Mesenchymal stem cell (in vitro differentiated cells and primary cell): Measurements from ENCODE around the gene CACNA1S.

Experiments
- DNase-seq: peaks from one replicate; pipeline ENCODE4 v3.0.0-alpha.2; 2013
- H2AFZ ChIP-seq: one replicate; pipeline ENCODE4 v1.6.1; 2013; ENCODE audit warnings: low read depth, mild to moderate bottlenecking, control low read depth, inconsistent platforms, low read length, moderate library complexity
- H2AK5ac ChIP-seq: 2 replicates; pipeline ENCODE4 v1.6.1; 2013; ENCODE audit warnings: low read length, moderate library complexity, mild to moderate bottlenecking, inconsistent platforms; ENCODE audit not compliant: severe bottlenecking
- H2BK120ac ChIP-seq: one replicate; pipeline ENCODE4 v1.6.1; 2013; ENCODE audit warnings: low read depth, mild to moderate bottlenecking, inconsistent platforms, low read length, moderate library complexity
- H2BK12ac ChIP-seq, 2 experiments: one replicate each; pipeline ENCODE4 v1.6.1; 2013; ENCODE audit warnings: inconsistent platforms in 2 of 2, low read length in 2 of 2, mild to moderate bottlenecking in 2 of 2, moderate library complexity in 2 of 2, control low read depth in 1 of 2
- H2BK15ac ChIP-seq: one replicate; pipeline ENCODE4 v1.6.1; 2013; ENCODE audit warnings: mild to moderate bottlenecking, low read depth, inconsistent platforms; ENCODE audit not compliant: poor library complexity, severe bottlenecking
- H2BK5ac ChIP-seq: 2 replicates; pipeline ENCODE4 v1.6.1; 2013; ENCODE audit warnings: low read depth, mild to moderate bottlenecking, low read length, control low read depth, inconsistent platforms; ENCODE audit not compliant: poor library complexity, severe bottlenecking
- H3K14ac ChIP-seq, 2 experiments: one replicate each; pipeline ENCODE4 v1.6.1; 2013; ENCODE audit warnings: inconsistent platforms in 2 of 2, low read length in 2 of 2, control low read depth in 1 of 2, mild to moderate bottlenecking in 1 of 2, moderate library complexity in 1 of 2
- H3K18ac ChIP-seq, 2 experiments: one replicate each; pipeline ENCODE4 v1.6.1; 2013; ENCODE audit warnings: inconsistent platforms in 2 of 2, low read length in 2 of 2, control low read depth in 1 of 2, low read depth in 1 of 2, mild to moderate bottlenecking in 1 of 2
- H3K23ac ChIP-seq, 2 experiments: one replicate each; pipeline ENCODE4 v1.6.1; 2013; ENCODE audit warnings: inconsistent platforms in 2 of 2, low read length in 2 of 2, mild to moderate bottlenecking in 2 of 2, moderate library complexity in 2 of 2, control low read depth in 1 of 2
- H3K27ac ChIP-seq: 2 replicates; pipeline ENCODE4 v1.5.1; 2013; ENCODE audit warnings: mild to moderate bottlenecking, moderate library complexity, low read length, control low read depth, inconsistent platforms; ENCODE audit not compliant: poor library complexity, severe bottlenecking
- H3K27me3 ChIP-seq, 2 experiments: 2 replicates each; pipeline versions ENCODE4 v1.6.1 to v1.7.0; 2013; ENCODE audit warnings: low read length in 2 of 2, mild to moderate bottlenecking in 2 of 2, moderate library complexity in 2 of 2, control low read depth in 1 of 2, inconsistent platforms in 1 of 2; ENCODE audit not compliant: control insufficient read depth in 1 of 2, insufficient read depth in 1 of 2
- H3K36me3 ChIP-seq, 2 experiments: 2 replicates each; pipeline versions ENCODE4 v1.6.1 to v1.7.0; 2013; ENCODE audit warnings: low read length in 2 of 2, control low read depth in 1 of 2, inconsistent platforms in 1 of 2, low read depth in 1 of 2, mild to moderate bottlenecking in 1 of 2; ENCODE audit not compliant: insufficient read depth in 2 of 2, control insufficient read depth in 1 of 2
- H3K4ac ChIP-seq, 2 experiments: one replicate each; pipeline ENCODE4 v1.6.1; 2013; ENCODE audit warnings: inconsistent platforms in 2 of 2, low read length in 2 of 2, mild to moderate bottlenecking in 2 of 2, moderate library complexity in 2 of 2, control low read depth in 1 of 2, low read depth in 1 of 2
- H3K4me1 ChIP-seq: 2 replicates; pipeline ENCODE4 v1.6.1; 2013; ENCODE audit warnings: low read depth, low read length, control low read depth; ENCODE audit not compliant: control insufficient read depth, insufficient read depth
- H3K4me2 ChIP-seq: 2 replicates; pipeline ENCODE4 v1.6.1; 2013; ENCODE audit warnings: low read length, mild to moderate bottlenecking, inconsistent platforms; ENCODE audit not compliant: poor library complexity, severe bottlenecking
- H3K4me3 ChIP-seq, 2 experiments: 2 replicates each; pipeline versions ENCODE4 v1.5.1 to v1.7.0; 2013; ENCODE audit warnings: low read length in 2 of 2, mild to moderate bottlenecking in 2 of 2, control low read depth in 1 of 2, low read depth in 1 of 2; ENCODE audit not compliant: insufficient read depth in 1 of 2
- H3K79me1 ChIP-seq: replicated peaks from 2 replicates; pipeline ENCODE4 v1.6.1; 2013; ENCODE audit warnings: mild to moderate bottlenecking, control low read depth, low read length, inconsistent platforms; ENCODE audit not compliant: poor library complexity, severe bottlenecking
- H3K9ac ChIP-seq: 2 replicates; pipeline ENCODE4 v1.7.0; 2013; ENCODE audit warnings: mild to moderate bottlenecking, low read length, moderate library complexity
- H3K9me3 ChIP-seq: 2 replicates; pipeline ENCODE4 v1.7.0; 2013; ENCODE audit warnings: mild to moderate bottlenecking, low read length; ENCODE audit not compliant: control insufficient read depth
- H4K8ac ChIP-seq: one replicate; pipeline ENCODE4 v1.6.1; 2013; ENCODE audit warnings: inconsistent platforms, mild to moderate bottlenecking, low read length, moderate library complexity
- H4K91ac ChIP-seq: one replicate; pipeline ENCODE4 v1.6.1; 2013; ENCODE audit warnings: mild to moderate bottlenecking, low read length, inconsistent platforms
- WGBS: methylation state at CpG from one replicate; pipeline ENCODE4 v1.1.7; 2013; ENCODE audit warnings: mixed read lengths; 5-methylcytosine and 5-hydroxymethylcytosine counted together

CACNA1S gene

GRCh38 chr1:201069636-201070035, 42.6 kb downstream of the CACNA1S start:
- Histone ChIP-seq H3K18ac (no peak overlapping the region), H3K27ac (no peak overlapping the region), H2BK5ac (no peak overlapping the region), H3K9ac (no peak overlapping the region), H2AFZ (no peak overlapping the region), H3K9me3 (no peaks in the 10 kb centered on the region), H2BK15ac (no peak overlapping the region), H3K4ac (no peak overlapping the region), H3K23ac (no peak overlapping the region), H3K4me3 (no peak overlapping the region), H3K36me3 (no peaks in the 10 kb centered on the region), H2BK12ac (no peak overlapping the region), H3K4me1 (peaks cover 2% of the 10 kb centered on the region), H4K91ac (no peak overlapping the region), H3K14ac (no peak overlapping the region), H2AK5ac (no peak overlapping the region), H3K27me3 (peaks cover 73 to 74% of the 10 kb centered on the region in 2 experiments), H4K8ac (no peak overlapping the region), H2BK120ac (no peak overlapping the region), H3K79me1 (no peaks in the 10 kb centered on the region), H3K4me2 (no peak overlapping the region)
- no peak for DNase-seq
- whole genome bisulfite sequencing, result 92% methylated on average over 2 of the region's 3 CpGs

- no peak overlapping the region for H2BK15ac ChIP-seq
- WGBS, result 62% methylated on average over 4 of the region's 4 CpGs
- H2BK5ac ChIP-seq, result no peak overlapping the region
- no peak overlapping the region for H4K91ac ChIP-seq
- peaks cover 78 to 80% of the 10 kb centered on the region in 2 experiments for H3K27me3 ChIP-seq
- H3K27ac ChIP-seq, result no peak overlapping the region
- no peaks in the 10 kb centered on the region for H3K79me1 ChIP-seq
- no peak overlapping the region for H2BK12ac ChIP-seq
- H3K9me3 ChIP-seq, result no peaks in the 10 kb centered on the region
- no peak overlapping the region for H3K4me3 ChIP-seq
- H4K8ac ChIP-seq, result no peak overlapping the region
- H3K14ac ChIP-seq, result peak overlapping the region in 1 of 2 experiments; percentile 12
- H3K18ac ChIP-seq, result no peak overlapping the region
- peaks cover 2% of the 10 kb centered on the region for H3K4me1 ChIP-seq
- H3K4me2 ChIP-seq, result no peak overlapping the region
- no peak overlapping the region for H2AK5ac ChIP-seq
- no peak overlapping the region for H3K23ac ChIP-seq
- no peaks in the 10 kb centered on the region for H3K36me3 ChIP-seq
- DNase-seq, result no peak
- no peak overlapping the region for H2AFZ ChIP-seq
- H3K4ac ChIP-seq, result no peak overlapping the region
- H2BK120ac ChIP-seq, result no peak overlapping the region
- H3K9ac ChIP-seq, result no peak overlapping the region
Measured at GRCh38 chr1:201068976-201069375, 43.2 kb downstream of the CACNA1S start.

GRCh38 chr1:201066986-201067385, 45.2 kb downstream of the CACNA1S start:
- Histone ChIP-seq H2AK5ac (no peak overlapping the region), H4K91ac (no peak overlapping the region), H2BK12ac (no peak overlapping the region), H3K14ac (no peak overlapping the region), H3K18ac (no peak overlapping the region), H2BK5ac (no peak overlapping the region), H4K8ac (no peak overlapping the region), H3K4ac (no peak overlapping the region), H3K27me3 (peaks cover 70 to 86% of the 10 kb centered on the region in 2 experiments), H3K4me2 (no peak overlapping the region), H3K4me3 (no peak overlapping the region), H3K79me1 (no peaks in the 10 kb centered on the region), H2BK120ac (no peak overlapping the region), H2BK15ac (no peak overlapping the region), H3K9ac (no peak overlapping the region), H3K23ac (no peak overlapping the region), H3K27ac (no peak overlapping the region), H3K36me3 (no peaks in the 10 kb centered on the region), H3K9me3 (no peaks in the 10 kb centered on the region), H2AFZ (no peak overlapping the region), H3K4me1 (peaks cover 5% of the 10 kb centered on the region)
- DNase-seq, result no peak
- WGBS, result 82% methylated on average over 4 of the region's 4 CpGs

- Histone ChIP-seq H3K14ac (no peak overlapping the region), H3K4ac (no peak overlapping the region), H2AFZ (no peak overlapping the region), H2AK5ac (no peak overlapping the region), H3K4me3 (peak overlapping the region in 1 of 2 experiments; percentile 12), H3K36me3 (no peaks in the 10 kb centered on the region), H3K4me1 (peaks cover 5% of the 10 kb centered on the region), H3K9me3 (no peaks in the 10 kb centered on the region), H2BK12ac (no peak overlapping the region), H4K8ac (no peak overlapping the region), H3K27me3 (peaks cover 67 to 86% of the 10 kb centered on the region in 2 experiments), H3K27ac (no peak overlapping the region), H3K4me2 (no peak overlapping the region), H4K91ac (no peak overlapping the region), H3K79me1 (no peaks in the 10 kb centered on the region), H2BK120ac (no peak overlapping the region), H3K9ac (no peak overlapping the region), H3K23ac (no peak overlapping the region), H2BK5ac (no peak overlapping the region), H3K18ac (no peak overlapping the region), H2BK15ac (no peak overlapping the region)
- 92% methylated on average over 10 of the region's 10 CpGs for WGBS
- DNase-seq, result no peak
Measured at GRCh38 chr1:201065686-201066085, 46.5 kb downstream of the CACNA1S start.
